ENCODE data around the gene STK32C.

The STK32C gene

DNA sequence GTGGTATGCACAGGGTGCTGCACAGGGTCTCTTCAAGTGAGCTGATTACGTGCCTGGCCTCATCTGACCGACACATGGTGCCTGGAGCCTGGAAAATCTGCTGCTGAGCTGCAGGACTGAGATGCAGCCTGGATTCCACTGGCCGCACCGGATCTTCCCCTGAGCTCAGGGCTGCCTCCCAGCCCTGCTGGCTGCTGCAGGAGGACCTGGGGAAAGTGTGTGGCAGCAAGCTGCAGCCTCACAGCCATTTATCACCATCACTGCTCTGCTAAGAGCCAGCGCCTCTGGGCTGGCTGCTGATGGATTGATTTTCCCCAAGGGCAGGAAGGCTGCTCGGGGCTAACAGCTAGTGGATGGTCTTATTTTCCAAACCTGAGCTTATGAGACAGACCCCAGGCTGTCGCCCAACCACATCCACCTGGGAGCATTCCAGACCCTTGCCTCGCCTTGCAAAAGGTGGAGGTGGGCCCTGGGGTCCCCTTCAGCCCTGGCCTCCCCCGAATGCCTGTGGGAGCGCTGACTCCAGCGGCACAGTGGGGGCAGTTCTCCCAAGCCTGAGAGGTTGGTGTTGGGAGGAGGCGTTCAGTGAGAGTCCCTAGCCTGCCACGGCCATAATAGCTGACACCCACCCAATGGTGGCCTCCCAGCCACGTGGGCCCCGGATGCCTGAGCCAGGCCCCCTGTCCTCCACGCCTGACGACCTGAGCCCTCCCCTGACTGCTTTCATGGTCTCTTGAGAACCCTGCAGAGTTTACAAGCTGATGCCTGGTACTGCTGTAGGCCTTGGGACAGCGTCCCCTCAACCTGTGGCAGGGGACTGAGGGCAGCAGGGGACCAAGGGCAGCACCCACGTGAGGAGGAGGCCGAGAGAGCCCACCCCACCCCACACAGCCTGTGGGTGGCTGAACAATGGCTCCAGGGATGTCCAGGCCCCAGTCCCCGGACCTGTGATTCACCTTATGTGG lies 38.2 kb downstream of the STK32C start:
- no peak for TF ChIP-seq POLR2AphosphoS5 (IDR thresholded peaks at IDR 0.05; ENCODE audit: low read depth, low read length)
- no peak for TF ChIP-seq TAF1 (IDR thresholded peaks at IDR 0.05; ENCODE audit: borderline replicate concordance, insufficient read depth, low read length)
- no peak for TF ChIP-seq FOXP2 (optimal IDR thresholded peaks at IDR 0.05; ENCODE audit: borderline replicate concordance, extremely low read depth, extremely low read length, insufficient read depth)
- TF ChIP-seq SIN3A (IDR thresholded peaks at IDR 0.05; ENCODE audit: borderline replicate concordance, insufficient read depth, low read length) = no peak
- TF ChIP-seq, protein P1, sequence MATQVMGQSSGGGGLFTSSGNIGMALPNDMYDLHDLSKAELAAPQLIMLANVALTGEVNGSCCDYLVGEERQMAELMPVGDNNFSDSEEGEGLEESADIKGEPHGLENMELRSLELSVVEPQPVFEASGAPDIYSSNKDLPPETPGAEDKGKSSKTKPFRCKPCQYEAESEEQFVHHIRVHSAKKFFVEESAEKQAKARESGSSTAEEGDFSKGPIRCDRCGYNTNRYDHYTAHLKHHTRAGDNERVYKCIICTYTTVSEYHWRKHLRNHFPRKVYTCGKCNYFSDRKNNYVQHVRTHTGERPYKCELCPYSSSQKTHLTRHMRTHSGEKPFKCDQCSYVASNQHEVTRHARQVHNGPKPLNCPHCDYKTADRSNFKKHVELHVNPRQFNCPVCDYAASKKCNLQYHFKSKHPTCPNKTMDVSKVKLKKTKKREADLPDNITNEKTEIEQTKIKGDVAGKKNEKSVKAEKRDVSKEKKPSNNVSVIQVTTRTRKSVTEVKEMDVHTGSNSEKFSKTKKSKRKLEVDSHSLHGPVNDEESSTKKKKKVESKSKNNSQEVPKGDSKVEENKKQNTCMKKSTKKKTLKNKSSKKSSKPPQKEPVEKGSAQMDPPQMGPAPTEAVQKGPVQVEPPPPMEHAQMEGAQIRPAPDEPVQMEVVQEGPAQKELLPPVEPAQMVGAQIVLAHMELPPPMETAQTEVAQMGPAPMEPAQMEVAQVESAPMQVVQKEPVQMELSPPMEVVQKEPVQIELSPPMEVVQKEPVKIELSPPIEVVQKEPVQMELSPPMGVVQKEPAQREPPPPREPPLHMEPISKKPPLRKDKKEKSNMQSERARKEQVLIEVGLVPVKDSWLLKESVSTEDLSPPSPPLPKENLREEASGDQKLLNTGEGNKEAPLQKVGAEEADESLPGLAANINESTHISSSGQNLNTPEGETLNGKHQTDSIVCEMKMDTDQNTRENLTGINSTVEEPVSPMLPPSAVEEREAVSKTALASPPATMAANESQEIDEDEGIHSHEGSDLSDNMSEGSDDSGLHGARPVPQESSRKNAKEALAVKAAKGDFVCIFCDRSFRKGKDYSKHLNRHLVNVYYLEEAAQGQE (IDR thresholded peaks at IDR 0.05; ENCODE audit: insufficient read depth in 1 of 2, low read depth in 2 of 2, low read length in 2 of 2) = no peak

DNA sequence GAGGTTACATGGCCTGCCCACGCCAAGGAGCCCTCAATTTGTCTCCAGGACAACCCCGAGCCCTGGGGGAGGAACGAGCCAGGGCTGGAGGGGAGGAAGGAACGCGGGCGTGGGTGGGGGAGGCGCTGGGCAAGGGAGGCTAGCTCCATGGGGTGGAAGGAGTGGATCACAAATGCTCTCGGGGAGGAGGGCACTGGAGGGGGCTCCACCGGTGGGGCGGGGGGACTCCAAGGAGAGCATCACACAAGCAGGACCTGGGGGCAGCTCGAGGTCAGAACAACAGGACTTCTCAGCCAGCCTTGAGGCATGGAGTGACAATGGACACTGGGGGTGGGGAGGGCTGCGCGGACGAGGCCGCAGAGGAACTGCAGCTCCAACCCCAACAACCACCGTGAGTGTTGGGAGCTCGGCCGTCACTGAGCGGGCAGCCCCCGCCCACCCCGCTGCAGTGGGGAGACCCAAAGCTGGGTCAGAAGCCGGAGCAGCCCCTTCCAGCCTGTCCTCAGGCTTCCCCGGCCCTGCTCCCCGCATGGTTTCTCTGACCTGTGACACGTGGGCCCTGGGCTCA lies 41.1 kb downstream of the STK32C start:
- TF ChIP-seq POLR2AphosphoS5 (IDR thresholded peaks at IDR 0.05; ENCODE audit: low read depth, low read length) (no peak), FOXP2 (optimal IDR thresholded peaks at IDR 0.05; ENCODE audit: borderline replicate concordance, extremely low read depth, extremely low read length, insufficient read depth) (no peak), SIN3A (IDR thresholded peaks at IDR 0.05; ENCODE audit: borderline replicate concordance, insufficient read depth, low read length) (no peak)

DNA sequence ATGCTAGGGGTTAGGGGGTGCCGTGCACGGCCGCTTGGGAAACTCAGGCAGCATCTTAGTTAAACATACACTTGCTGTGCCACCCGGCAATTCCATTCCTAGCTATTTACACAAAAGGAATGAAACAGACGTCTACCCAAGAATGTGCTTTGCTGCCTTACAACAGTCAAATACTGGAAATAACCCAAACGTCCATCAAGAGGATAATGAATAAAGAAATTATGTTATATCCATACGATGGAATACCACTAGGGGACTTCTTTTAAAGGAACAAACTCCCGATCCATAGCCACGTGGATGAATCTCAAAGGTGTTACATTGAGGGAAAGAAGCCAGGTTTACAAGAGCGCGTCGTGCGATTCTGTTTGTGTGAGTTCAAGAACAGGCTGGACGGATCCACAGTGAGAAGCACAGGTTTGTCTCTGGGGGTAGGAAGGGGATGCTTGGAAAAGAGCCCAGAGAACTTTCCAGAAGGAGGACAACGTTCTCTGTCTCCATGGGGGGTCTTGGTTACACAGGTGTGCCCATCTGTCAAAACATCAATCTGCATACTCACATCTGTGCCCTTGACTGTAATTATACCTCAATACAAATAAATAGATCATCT lies 41.8 kb downstream of the STK32C start:
- no peak for TF ChIP-seq TAF1 (IDR thresholded peaks at IDR 0.05; ENCODE audit: borderline replicate concordance, insufficient read depth, low read length)
- TF ChIP-seq FOXP2 (optimal IDR thresholded peaks at IDR 0.05; ENCODE audit: borderline replicate concordance, extremely low read depth, extremely low read length, insufficient read depth) = no peak
- TF ChIP-seq, protein P1 (IDR thresholded peaks at IDR 0.05; ENCODE audit: insufficient read depth in 1 of 2, low read depth in 2 of 2, low read length in 2 of 2) = no peak

DNA sequence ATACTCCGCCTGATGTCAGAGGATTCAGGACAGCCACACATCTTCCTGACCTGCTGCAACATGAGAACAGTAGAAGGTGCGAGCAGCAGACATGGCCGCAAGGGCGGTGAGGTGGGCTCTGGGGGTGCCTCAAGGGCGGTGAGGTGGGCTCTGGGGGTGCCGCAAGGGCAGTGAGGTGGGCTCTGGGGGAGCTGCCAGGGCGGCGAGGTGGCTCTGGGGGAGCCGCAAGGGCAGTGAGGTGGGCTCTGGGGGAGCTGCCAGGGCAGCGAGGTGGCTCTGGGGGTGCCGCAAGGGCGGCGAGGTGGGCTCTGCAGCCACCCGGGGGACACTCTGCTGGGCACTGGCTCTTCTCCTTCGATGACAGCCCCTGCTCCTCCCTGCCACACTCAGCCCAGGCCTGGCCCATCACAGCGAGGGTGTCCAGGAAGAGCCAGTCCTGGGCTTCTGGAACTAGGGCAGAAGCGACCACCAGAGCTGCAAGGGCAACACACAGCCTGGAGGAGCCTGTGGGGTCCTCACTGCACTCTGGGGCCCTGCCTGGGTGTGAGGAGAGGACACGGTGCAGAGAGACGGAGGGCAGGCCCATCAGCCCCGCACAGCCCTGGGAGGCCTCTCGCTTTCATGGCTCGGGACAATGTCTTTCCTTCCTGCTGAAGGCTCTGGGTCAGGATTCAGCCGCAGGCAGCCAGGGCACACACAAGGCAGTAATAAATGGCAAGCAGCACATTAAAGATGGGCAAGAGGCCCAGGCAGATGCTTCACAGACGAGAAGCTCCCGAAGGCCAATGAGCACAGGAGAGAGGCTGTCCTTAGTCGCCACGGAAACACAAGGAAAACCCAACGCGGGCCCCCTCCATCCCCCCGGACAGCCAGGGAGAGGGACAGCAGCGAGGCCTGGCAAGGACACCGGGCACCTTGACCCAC lies 42.5 kb downstream of the STK32C start:
- no peak for TF ChIP-seq POLR2AphosphoS5 (IDR thresholded peaks at IDR 0.05; ENCODE audit: low read depth, low read length)
- TF ChIP-seq, protein P1 (IDR thresholded peaks at IDR 0.05; ENCODE audit: insufficient read depth in 1 of 2, low read depth in 2 of 2, low read length in 2 of 2) = no peak

DNA sequence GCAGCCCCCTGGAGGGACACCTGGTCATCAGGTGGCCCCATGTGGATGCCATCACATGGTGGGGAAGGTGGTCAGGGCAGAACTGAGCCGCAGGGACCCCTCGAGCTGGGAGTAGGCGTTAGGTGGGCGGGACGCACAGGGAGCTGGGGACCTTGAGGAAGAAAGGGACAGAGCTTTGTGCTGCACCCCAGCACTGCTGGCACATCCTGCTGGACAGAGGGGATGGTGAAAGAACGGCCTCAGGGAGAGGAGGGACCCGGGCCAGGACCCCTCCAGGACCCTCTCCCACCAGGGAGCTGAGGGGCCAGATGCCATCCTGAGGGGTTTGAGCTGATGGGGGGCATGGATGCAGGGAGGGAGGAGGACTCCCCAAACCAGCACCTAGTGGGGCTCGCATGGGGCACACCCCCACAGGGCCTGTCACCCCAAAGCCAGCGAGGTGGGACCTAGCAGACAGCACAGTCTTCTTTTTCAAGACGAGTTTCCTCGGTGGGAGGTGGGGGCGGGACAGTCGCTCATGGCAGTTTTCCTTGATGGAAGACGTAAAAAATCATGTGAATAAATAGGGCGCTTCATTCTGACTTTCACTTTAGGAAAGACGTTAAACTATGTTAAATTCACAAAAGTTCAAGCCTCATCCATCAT lies 43.3 kb downstream of the STK32C start:
- TF ChIP-seq FOXP2 (optimal IDR thresholded peaks at IDR 0.05; ENCODE audit: borderline replicate concordance, extremely low read depth, extremely low read length, insufficient read depth) = no peak
- no peak for TF ChIP-seq SIN3A (IDR thresholded peaks at IDR 0.05; ENCODE audit: borderline replicate concordance, insufficient read depth, low read length)
- TF ChIP-seq, protein P1 (IDR thresholded peaks at IDR 0.05; ENCODE audit: insufficient read depth in 1 of 2, low read depth in 2 of 2, low read length in 2 of 2) = no peak
- no peak for TF ChIP-seq POLR2AphosphoS5 (IDR thresholded peaks at IDR 0.05; ENCODE audit: low read depth, low read length)
- no peak for TF ChIP-seq TAF1 (IDR thresholded peaks at IDR 0.05; ENCODE audit: borderline replicate concordance, insufficient read depth, low read length)

Data from PFSK-1 (cell line).